OCI-LY7 (cell line): Measurements from ENCODE around the gene KLF8. TPM values are rescaled to one million over a fixed set of nuclear protein-coding genes. Genes with fewer than 3 reads are reported as not detected.

Experiments
- BruUV-seq: library from RNA; stranded (reverse); fragments of 400-500 nt; replicated peaks from 2 replicates; lab custom pipeline; 2021; lab: Mats Ljungman, UMichigan
- CTCF ChIA-PET: fragments of 300-600 bp; sonication (Branson Sonifier 250); formaldehyde crosslinking; loops from one replicate; lab custom pipeline; 2022; ENCODE audit warnings: antibody characterized with exemption; ENCODE audit not compliant: unreplicated experiment; lab: Charles Lee
- POLR2A ChIA-PET: fragments of 300-600 bp; sonication (Branson Sonifier 250); formaldehyde crosslinking; loops from one replicate; lab custom pipeline; 2022; ENCODE audit warnings: antibody characterized with exemption; lab: Charles Lee
- DNase-seq: peaks from one replicate; pipeline ENCODE4 v3.0.0-alpha.2; 2015; ENCODE audit warnings: low spot score
- H2AFZ ChIP-seq: fragments of 200-600 bp; sonication (generic), shearing (Covaris generic); 2 replicates; pipeline ENCODE4 v1.6.1; 2014; ENCODE audit warnings: mild to moderate bottlenecking, antibody characterized with exemption, low read length, moderate library complexity
- H3K27ac ChIP-seq: fragments of 200-600 bp; sonication (generic); 2 replicates; pipeline ENCODE4 v1.5.1; 2014; ENCODE audit warnings: mixed run types, low read depth, mild to moderate bottlenecking, moderate library complexity, low read length, inconsistent platforms; ENCODE audit not compliant: poor library complexity, severe bottlenecking
- H3K36me3 ChIP-seq: fragments of 200-600 bp; sonication (generic); 2 replicates; pipeline ENCODE4 v1.6.1; 2014; ENCODE audit warnings: mild to moderate bottlenecking, antibody characterized with exemption, low read length, moderate library complexity, mixed read lengths; ENCODE audit not compliant: insufficient read depth
- H3K4me1 ChIP-seq: fragments of 200-600 bp; sonication (generic); 2 replicates; pipeline ENCODE4 v1.5.1; 2014; ENCODE audit warnings: mild to moderate bottlenecking, low read length; ENCODE audit not compliant: insufficient read depth, poor library complexity, severe bottlenecking
- H3K4me2 ChIP-seq: fragments of 200-600 bp; sonication (generic); 2 replicates; pipeline ENCODE4 v1.6.1; 2014; ENCODE audit warnings: mild to moderate bottlenecking, low read length
- H3K4me3 ChIP-seq: fragments of 200-600 bp; sonication (generic); 2 replicates; pipeline ENCODE4 v1.5.1; 2014; ENCODE audit warnings: mild to moderate bottlenecking, low read depth, low read length; ENCODE audit not compliant: poor library complexity, severe bottlenecking
- H3K79me2 ChIP-seq: fragments of 200-600 bp; sonication (generic); 2 replicates; pipeline ENCODE4 v1.6.1; 2016; ENCODE audit warnings: low read depth, mild to moderate bottlenecking, low read length, moderate library complexity, mixed read lengths; ENCODE audit not compliant: insufficient read depth
- H3K9me2 ChIP-seq: fragments of 200-600 bp; sonication (generic); 2 replicates; pipeline ENCODE4 v1.6.1; 2016; ENCODE audit warnings: mild to moderate bottlenecking, low read length, mixed read lengths; ENCODE audit not compliant: insufficient read depth
- H3K9me3 ChIP-seq: fragments of 200-600 bp; sonication (generic); 2 replicates; pipeline ENCODE4 v1.6.1; 2014; ENCODE audit warnings: mild to moderate bottlenecking, mixed run types, low read length, mixed read lengths
- H4K20me1 ChIP-seq: fragments of 200-600 bp; sonication (generic); 2 replicates; pipeline ENCODE4 v1.6.1; 2014; ENCODE audit warnings: mild to moderate bottlenecking, antibody characterized with exemption, low read length, moderate library complexity, mixed read lengths; ENCODE audit not compliant: insufficient read depth
- EZH2phosphoT487 ChIP-seq: fragments of 200-600 bp; sonication (generic); IDR thresholded peaks from 2 replicates; pipeline ENCODE4 v1.6.1; 2018; ENCODE audit warnings: low read depth, borderline replicate concordance, mild to moderate bottlenecking, mixed run types, antibody characterized with exemption, low read length, moderate library complexity, mixed read lengths
- intact Hi-C: fragments of 100-400 bp; cut with micrococcal nuclease; formaldehyde crosslinking; loops from one replicate; pipeline ENCODE4 v1.10.0; 2022; ENCODE audit not compliant: unreplicated experiment
- total RNA-seq, 2 experiments: library from RNA; depleted of rRNA in 1 of 2; stranded (reverse); fragments of >200 nt in 1 of 2; shearing (Covaris generic) in 1 of 2; gene quantifications; 2 replicates each; pipeline ENCODE4 v1.2.3, GENCODE V29; 2014 to 2022
- TF ChIP-seq, protein P1 (sequence below): fragments of 200-600 bp; sonication (generic); conservative IDR thresholded peaks from 2 replicates; pipeline ENCODE4 v1.5.1; 2014; ENCODE audit warnings: mild to moderate bottlenecking, antibody characterized with exemption, low read length, moderate library complexity, mixed read lengths

The KLF8 gene
- total RNA-seq, 2 experiments from 2014 or later: not detected

DNA sequence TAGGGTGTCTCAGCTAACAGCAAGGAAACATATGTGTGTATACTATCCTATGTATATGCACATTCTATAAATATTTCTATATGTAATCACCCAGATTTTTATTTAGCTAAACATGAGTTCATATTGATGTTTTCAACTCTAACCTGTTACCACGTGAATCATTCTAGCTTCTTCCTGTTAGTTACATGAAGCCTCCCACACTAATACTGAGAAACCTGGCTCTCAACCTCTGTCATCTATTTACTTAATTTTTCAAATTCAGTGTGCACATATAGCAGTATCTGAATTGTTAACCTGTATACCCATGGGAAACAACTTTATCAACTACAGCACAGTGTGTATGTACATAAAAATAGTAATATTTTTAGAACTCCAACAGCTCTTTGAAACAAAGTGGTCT is 57.3 kb downstream of the KLF8 start:
- no peaks in the 10 kb centered on the region for H3K4me1 ChIP-seq
- no peak for TF ChIP-seq EZH2phosphoT487
- TF ChIP-seq, protein P1, sequence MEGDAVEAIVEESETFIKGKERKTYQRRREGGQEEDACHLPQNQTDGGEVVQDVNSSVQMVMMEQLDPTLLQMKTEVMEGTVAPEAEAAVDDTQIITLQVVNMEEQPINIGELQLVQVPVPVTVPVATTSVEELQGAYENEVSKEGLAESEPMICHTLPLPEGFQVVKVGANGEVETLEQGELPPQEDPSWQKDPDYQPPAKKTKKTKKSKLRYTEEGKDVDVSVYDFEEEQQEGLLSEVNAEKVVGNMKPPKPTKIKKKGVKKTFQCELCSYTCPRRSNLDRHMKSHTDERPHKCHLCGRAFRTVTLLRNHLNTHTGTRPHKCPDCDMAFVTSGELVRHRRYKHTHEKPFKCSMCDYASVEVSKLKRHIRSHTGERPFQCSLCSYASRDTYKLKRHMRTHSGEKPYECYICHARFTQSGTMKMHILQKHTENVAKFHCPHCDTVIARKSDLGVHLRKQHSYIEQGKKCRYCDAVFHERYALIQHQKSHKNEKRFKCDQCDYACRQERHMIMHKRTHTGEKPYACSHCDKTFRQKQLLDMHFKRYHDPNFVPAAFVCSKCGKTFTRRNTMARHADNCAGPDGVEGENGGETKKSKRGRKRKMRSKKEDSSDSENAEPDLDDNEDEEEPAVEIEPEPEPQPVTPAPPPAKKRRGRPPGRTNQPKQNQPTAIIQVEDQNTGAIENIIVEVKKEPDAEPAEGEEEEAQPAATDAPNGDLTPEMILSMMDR: no peak
- no peak overlapping the region for H3K4me3 ChIP-seq
- CTCF ChIA-PET: no interaction called here
- no peaks in the 10 kb centered on the region for H3K9me2 ChIP-seq
- POLR2A ChIA-PET: no interaction called here
- no peaks in the 10 kb centered on the region for H3K79me2 ChIP-seq
- H4K20me1 ChIP-seq: no peaks in the 10 kb centered on the region
- no peaks in the 10 kb centered on the region for H3K36me3 ChIP-seq
- BruUV-seq: no TSS peak
- no peaks in the 10 kb centered on the region for H3K9me3 ChIP-seq
- intact Hi-C loops: no loop called here
- H2AFZ ChIP-seq: no peak overlapping the region
- no peak for DNase-seq
- no peak overlapping the region for H3K27ac ChIP-seq
- H3K4me2 ChIP-seq: no peak overlapping the region

DNA sequence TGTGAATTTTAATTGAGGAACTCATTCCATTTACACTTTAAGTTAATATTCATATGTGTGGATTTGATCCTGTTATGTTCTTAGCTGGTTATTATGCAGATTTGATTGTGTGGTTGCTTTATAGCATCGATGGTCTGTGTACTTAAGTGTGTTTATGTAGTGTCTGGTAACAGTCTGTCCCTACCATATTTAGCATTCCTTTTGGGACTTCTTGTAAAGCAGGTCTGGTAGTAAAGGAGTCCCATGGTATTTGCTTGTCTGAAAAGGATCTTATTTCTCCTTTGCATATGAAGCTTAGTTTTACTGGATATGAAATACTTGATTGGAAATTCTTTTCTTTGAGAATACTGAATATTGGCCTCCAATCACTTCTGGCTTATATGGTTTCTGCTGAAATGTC is 76.6 kb downstream of the KLF8 start:
- no peak for TF ChIP-seq EZH2phosphoT487
- TF ChIP-seq, protein P1: no peak
- CTCF ChIA-PET: no interaction called here
- no peak for DNase-seq
- intact Hi-C loops: no loop called here
- Histone ChIP-seq H3K36me3 (no peaks in the 10 kb centered on the region), H3K4me3 (no peak overlapping the region), H3K9me2 (no peaks in the 10 kb centered on the region), H3K4me2 (no peak overlapping the region), H3K4me1 (no peaks in the 10 kb centered on the region), H3K9me3 (no peaks in the 10 kb centered on the region), H3K27ac (no peak overlapping the region), H2AFZ (no peak overlapping the region), H4K20me1 (no peaks in the 10 kb centered on the region), H3K79me2 (no peaks in the 10 kb centered on the region)
- POLR2A ChIA-PET: no interaction called here
- BruUV-seq: no TSS peak

DNA sequence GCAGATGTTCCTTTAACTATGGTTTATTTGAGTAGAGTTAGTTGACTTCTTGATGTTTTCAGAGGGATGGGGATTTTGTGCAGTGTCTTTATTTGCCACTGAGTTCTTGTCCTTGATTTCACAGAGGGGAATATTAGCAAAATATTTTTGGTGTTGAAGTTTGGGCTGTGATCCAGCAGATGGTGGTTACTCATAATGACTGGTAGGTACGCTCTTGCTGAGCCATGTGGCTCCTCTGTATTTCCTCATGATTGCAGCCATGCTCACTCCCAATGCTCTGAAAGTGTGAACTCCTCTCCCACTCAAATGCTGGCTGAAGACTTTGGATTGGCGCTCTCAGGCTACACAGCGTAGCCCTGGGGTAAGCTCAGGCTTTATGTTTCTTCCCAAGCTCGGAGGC is 77.7 kb downstream of the KLF8 start:
- no peak overlapping the region for H3K27ac ChIP-seq
- no peak overlapping the region for H3K4me2 ChIP-seq
- H3K9me3 ChIP-seq: no peaks in the 10 kb centered on the region
- intact Hi-C loops: no loop called here
- no peak overlapping the region for H3K4me3 ChIP-seq
- CTCF ChIA-PET: no interaction called here
- H3K79me2 ChIP-seq: no peaks in the 10 kb centered on the region
- H3K36me3 ChIP-seq: no peaks in the 10 kb centered on the region
- no peak for DNase-seq
- no peak overlapping the region for H2AFZ ChIP-seq
- H3K9me2 ChIP-seq: no peaks in the 10 kb centered on the region
- no TSS peak for BruUV-seq
- POLR2A ChIA-PET: no interaction called here
- no peaks in the 10 kb centered on the region for H3K4me1 ChIP-seq
- no peak for TF ChIP-seq EZH2phosphoT487
- TF ChIP-seq, protein P1: no peak
- no peaks in the 10 kb centered on the region for H4K20me1 ChIP-seq
